H9 (cell line): ENCODE results near the gene CFAP100. TPM values are rescaled to one million over a fixed set of nuclear protein-coding genes. Genes with fewer than 3 reads are reported as not detected.
A peak's percentile ranks its signal among the peaks of the same experiment; 100 is the strongest.

Experiments used
- DNase-seq: peaks from one replicate; pipeline ENCODE4 v3.0.0-alpha.2; 2017
- H2AFZ ChIP-seq: one replicate; pipeline ENCODE4 v1.6.1; 2013; ENCODE audit warnings: mild to moderate bottlenecking, low read length, control low read depth, moderate library complexity
- H2AK5ac ChIP-seq: 2 replicates; pipeline ENCODE4 v1.6.1; 2013; ENCODE audit warnings: low read length, control low read depth, mixed read lengths; ENCODE audit not compliant: insufficient read length
- H2BK120ac ChIP-seq: one replicate; pipeline ENCODE4 v1.6.1; 2013; ENCODE audit warnings: low read depth, mild to moderate bottlenecking, low read length, control low read depth, inconsistent platforms; ENCODE audit not compliant: poor library complexity, severe bottlenecking
- H2BK12ac ChIP-seq: 2 replicates; pipeline ENCODE4 v1.6.1; 2013; ENCODE audit warnings: low read length, control low read depth, mixed read lengths, low read depth; ENCODE audit not compliant: insufficient read length
- H2BK15ac ChIP-seq: 2 replicates; pipeline ENCODE4 v1.6.1; 2013; ENCODE audit warnings: low read depth, low read length, control low read depth
- H2BK20ac ChIP-seq: one replicate; pipeline ENCODE4 v1.6.1; 2013; ENCODE audit warnings: low read depth, mild to moderate bottlenecking, low read length, control low read depth, inconsistent platforms; ENCODE audit not compliant: poor library complexity, severe bottlenecking
- H2BK5ac ChIP-seq: 2 replicates; pipeline ENCODE4 v1.6.1; 2013; ENCODE audit warnings: low read length, control low read depth, mixed read lengths; ENCODE audit not compliant: insufficient read length
- H3K14ac ChIP-seq: 2 replicates; pipeline ENCODE4 v1.6.1; 2013; ENCODE audit warnings: low read length, control low read depth; ENCODE audit not compliant: insufficient read depth
- H3K18ac ChIP-seq: 2 replicates; pipeline ENCODE4 v1.6.1; 2013; ENCODE audit warnings: low read depth, mild to moderate bottlenecking, mixed read lengths, low read length, control low read depth; ENCODE audit not compliant: insufficient read length
- H3K23ac ChIP-seq: 2 replicates; pipeline ENCODE4 v1.6.1; 2013; ENCODE audit warnings: low read length, control low read depth, mixed read lengths, low read depth; ENCODE audit not compliant: insufficient read length
- H3K23me2 ChIP-seq: 2 replicates; pipeline ENCODE4 v1.6.1; 2013; ENCODE audit warnings: low read depth, mild to moderate bottlenecking, mixed read lengths, low read length, control low read depth; ENCODE audit not compliant: insufficient read length, poor library complexity, severe bottlenecking
- H3K27ac ChIP-seq: 2 replicates; pipeline ENCODE4 v1.5.1; 2013; ENCODE audit warnings: low read length, control low read depth, mixed read lengths, low read depth; ENCODE audit not compliant: insufficient read length
- H3K27me3 ChIP-seq: 2 replicates; pipeline ENCODE4 v1.6.1; 2013; ENCODE audit warnings: low read length, control low read depth, inconsistent platforms; ENCODE audit not compliant: insufficient read depth
- H3K4ac ChIP-seq: 2 replicates; pipeline ENCODE4 v1.6.1; 2013; ENCODE audit warnings: low read depth, mild to moderate bottlenecking, control low read depth, inconsistent platforms, low read length, moderate library complexity
- H3K4me1 ChIP-seq: 2 replicates; pipeline ENCODE4 v1.6.1; 2013; ENCODE audit warnings: low read length, control low read depth, inconsistent platforms; ENCODE audit not compliant: insufficient read depth
- H3K4me2 ChIP-seq: 2 replicates; pipeline ENCODE4 v1.6.1; 2013; ENCODE audit warnings: low read length, control low read depth, mixed read lengths; ENCODE audit not compliant: insufficient read length, insufficient read depth
- H3K56ac ChIP-seq: 2 replicates; pipeline ENCODE4 v1.6.1; 2013; ENCODE audit warnings: low read depth, mild to moderate bottlenecking, mixed read lengths, low read length, control low read depth; ENCODE audit not compliant: insufficient read length
- H3K79me1 ChIP-seq: 2 replicates; pipeline ENCODE4 v1.6.1; 2013; ENCODE audit warnings: low read depth, mild to moderate bottlenecking, moderate library complexity, low read length, control low read depth, inconsistent platforms; ENCODE audit not compliant: insufficient read depth, poor library complexity, severe bottlenecking
- H3K79me2 ChIP-seq: 2 replicates; pipeline ENCODE4 v1.6.1; 2013; ENCODE audit warnings: low read length, control low read depth, inconsistent platforms; ENCODE audit not compliant: insufficient read depth
- H3K9ac ChIP-seq: 2 replicates; pipeline ENCODE4 v1.6.1; 2013; ENCODE audit warnings: low read length, control low read depth, mixed read lengths; ENCODE audit not compliant: insufficient read length; ENCODE audit errors: extremely low read depth
- H3K9me3 ChIP-seq: one replicate; pipeline ENCODE4 v1.6.1; 2013; ENCODE audit warnings: low read depth, low read length, inconsistent platforms; ENCODE audit not compliant: control insufficient read depth
- H3T11ph ChIP-seq: one replicate; pipeline ENCODE4 v1.6.1; 2013; ENCODE audit warnings: mild to moderate bottlenecking, low read length, control low read depth, inconsistent platforms
- H4K20me1 ChIP-seq: one replicate; pipeline ENCODE4 v1.6.1; 2013; ENCODE audit not compliant: control insufficient read depth, insufficient read length, insufficient read depth
- H4K5ac ChIP-seq: 2 replicates; pipeline ENCODE4 v1.6.1; 2013; ENCODE audit warnings: low read depth, mild to moderate bottlenecking, mixed read lengths, low read length, control low read depth; ENCODE audit not compliant: insufficient read length
- H4K8ac ChIP-seq: replicated peaks from 2 replicates; pipeline ENCODE4 v1.6.1; 2013; ENCODE audit warnings: low read length, control low read depth, mixed read lengths, low read depth; ENCODE audit not compliant: insufficient read length
- H4K91ac ChIP-seq: 2 replicates; pipeline ENCODE4 v1.6.1; 2013; ENCODE audit warnings: low read depth, mild to moderate bottlenecking, moderate library complexity, mixed read lengths, low read length, control low read depth; ENCODE audit not compliant: insufficient read length
- H3K27ac Mint-ChIP-seq, 3 experiments: 2 replicates in 2 of 3; 3 replicates in 1 of 3; pipeline ENCODE4 v1.8.0; 2020 to 2021; ENCODE audit warnings: mixed read lengths in 3 of 3, mild to moderate bottlenecking in 1 of 3, moderate library complexity in 1 of 3
- H3K27me3 Mint-ChIP-seq: 2 replicates; pipeline ENCODE4 v1.8.0; 2021; ENCODE audit warnings: low read depth, mild to moderate bottlenecking, moderate library complexity, mixed read lengths
- H3K36me3 Mint-ChIP-seq, 3 experiments: 2 replicates in 2 of 3; 3 replicates in 1 of 3; pipeline ENCODE4 v1.8.0; 2020 to 2021; ENCODE audit warnings: low read depth in 3 of 3, mixed read lengths in 3 of 3; ENCODE audit not compliant: insufficient read depth in 1 of 3
- H3K4me1 Mint-ChIP-seq, 2 experiments: 2 replicates each; pipeline ENCODE4 v1.8.0; 2020; ENCODE audit warnings: mixed read lengths in 2 of 2
- H3K4me3 Mint-ChIP-seq, 2 experiments: 2 replicates in 1 of 2; 3 replicates in 1 of 2; pipeline ENCODE4 v1.8.0; 2020 to 2021; ENCODE audit warnings: mild to moderate bottlenecking in 2 of 2, mixed read lengths in 2 of 2, moderate library complexity in 1 of 2
- H3K9me3 Mint-ChIP-seq, 2 experiments: 2 replicates in 1 of 2; 3 replicates in 1 of 2; pipeline ENCODE4 v1.8.0; 2020; ENCODE audit warnings: mild to moderate bottlenecking in 2 of 2, mixed read lengths in 2 of 2, moderate library complexity in 1 of 2
- CTCF ChIP-seq: fragments of 200-600 bp; sonication (generic); conservative IDR thresholded peaks from 3 replicates; pipeline ENCODE4 v1.8.0; 2021; ENCODE audit warnings: antibody characterized with exemption, mild to moderate bottlenecking
- WGBS: extraction: QIAGEN DNeasy Blood & Tissue Kit; methylation state at CpG from one replicate; pipeline ENCODE4 v1.1.7; 2013; ENCODE audit warnings: missing lambda C conversion rate, low lambda C conversion rate, mixed read lengths; ENCODE audit not compliant: insufficient read length; ENCODE audit errors: extremely low coverage; 5-methylcytosine and 5-hydroxymethylcytosine counted together
- total RNA-seq: library from RNA; stranded (reverse); gene quantifications from 2 replicates; pipeline ENCODE4 v1.2.1, GENCODE V29; 2021

The CFAP100 gene
- total RNA-seq, 1 experiment from 2014 or later, result 0.44 TPM

- H3K79me2 ChIP-seq, result no peaks in the 10 kb centered on the region
- no peak overlapping the region for H3K27ac ChIP-seq
- no peaks in the 10 kb centered on the region for H3K79me1 ChIP-seq
- Mint-ChIP-seq H3K27me3 (peaks cover 37% of the 10 kb centered on the region), H3K4me1 (peaks cover 26 to 28% of the 10 kb centered on the region in 2 experiments), H3K9me3 (no peaks in the 10 kb centered on the region; a peak in 1 of 5 replicates), H3K27ac (peak overlapping the region in 1 of 3 experiments; percentile 22; a peak in 1 of 7 replicates), H3K36me3 (peaks cover 0 to 5% (median 0%) of the 10 kb centered on the region in 3 experiments; a peak in 1 of 7 replicates), H3K4me3 (no peak overlapping the region)
- no peak overlapping the region for H3K23ac ChIP-seq
- H2BK120ac ChIP-seq, result no peak overlapping the region
- H2BK12ac ChIP-seq, result no peak overlapping the region
- no peak overlapping the region for H4K8ac ChIP-seq
- no peak overlapping the region for H2BK5ac ChIP-seq
- H3K4ac ChIP-seq, result no peak overlapping the region
- H3K14ac ChIP-seq, result no peak overlapping the region; the same call in 1 of the 2 replicates
- no peak overlapping the region for H2AK5ac ChIP-seq
- no CpG with 5 or more reads among the region's 14 CpGs for WGBS
- H4K20me1 ChIP-seq, result no peaks in the 10 kb centered on the region
- no peak overlapping the region for H3K4me2 ChIP-seq
- TF ChIP-seq CTCF, result no peak
- H4K5ac ChIP-seq, result no peak overlapping the region
- H3K9me3 ChIP-seq, result no peaks in the 10 kb centered on the region
- no peak overlapping the region for H2BK15ac ChIP-seq
- H3K23me2 ChIP-seq, result no peaks in the 10 kb centered on the region
- no peak overlapping the region for H3K9ac ChIP-seq
- no peak overlapping the region for H3K56ac ChIP-seq
- no peak overlapping the region for H2BK20ac ChIP-seq
- H3K27me3 ChIP-seq, result peaks cover 13% of the 10 kb centered on the region; the same call in 1 of the 2 replicates
- no peak overlapping the region for H3K18ac ChIP-seq
- no peaks in the 10 kb centered on the region for H3K4me1 ChIP-seq
- DNase-seq, result peak; percentile 21
- no peak overlapping the region for H2AFZ ChIP-seq
- no peak overlapping the region for H3T11ph ChIP-seq
- H4K91ac ChIP-seq, result no peak overlapping the region
Measured at GRCh38 chr3:126398423-126399350, 4.0 kb downstream of the CFAP100 start.
